ENCODE measurements around the gene TBK1.

DNA sequence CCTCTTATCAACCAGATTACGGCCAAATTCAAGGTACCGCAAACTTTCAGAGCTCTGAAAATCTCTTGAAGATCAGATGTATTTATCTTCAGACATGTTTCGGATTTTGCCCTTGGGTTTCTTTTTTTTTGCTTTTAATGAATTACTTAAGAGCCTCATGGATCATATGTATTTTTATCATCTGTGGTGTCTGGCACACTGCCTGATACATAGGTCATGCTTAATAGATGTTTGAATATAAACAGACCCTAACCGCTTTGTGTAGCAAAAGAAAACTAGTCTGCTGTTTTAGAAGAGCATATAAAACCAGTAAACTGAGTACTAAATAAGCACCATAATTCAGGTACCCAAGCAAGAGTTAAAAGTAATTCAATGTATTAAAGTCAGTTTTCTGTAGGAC is 20.1 kb upstream of the TBK1 start:
- TF ChIP-seq TAF1 (IDR thresholded peaks at IDR 0.05; ENCODE audit: borderline replicate concordance, insufficient read depth, low read length) (no peak), POLR2AphosphoS5 (IDR thresholded peaks at IDR 0.05; ENCODE audit: low read depth, low read length) (no peak)
- TF ChIP-seq, protein P1, sequence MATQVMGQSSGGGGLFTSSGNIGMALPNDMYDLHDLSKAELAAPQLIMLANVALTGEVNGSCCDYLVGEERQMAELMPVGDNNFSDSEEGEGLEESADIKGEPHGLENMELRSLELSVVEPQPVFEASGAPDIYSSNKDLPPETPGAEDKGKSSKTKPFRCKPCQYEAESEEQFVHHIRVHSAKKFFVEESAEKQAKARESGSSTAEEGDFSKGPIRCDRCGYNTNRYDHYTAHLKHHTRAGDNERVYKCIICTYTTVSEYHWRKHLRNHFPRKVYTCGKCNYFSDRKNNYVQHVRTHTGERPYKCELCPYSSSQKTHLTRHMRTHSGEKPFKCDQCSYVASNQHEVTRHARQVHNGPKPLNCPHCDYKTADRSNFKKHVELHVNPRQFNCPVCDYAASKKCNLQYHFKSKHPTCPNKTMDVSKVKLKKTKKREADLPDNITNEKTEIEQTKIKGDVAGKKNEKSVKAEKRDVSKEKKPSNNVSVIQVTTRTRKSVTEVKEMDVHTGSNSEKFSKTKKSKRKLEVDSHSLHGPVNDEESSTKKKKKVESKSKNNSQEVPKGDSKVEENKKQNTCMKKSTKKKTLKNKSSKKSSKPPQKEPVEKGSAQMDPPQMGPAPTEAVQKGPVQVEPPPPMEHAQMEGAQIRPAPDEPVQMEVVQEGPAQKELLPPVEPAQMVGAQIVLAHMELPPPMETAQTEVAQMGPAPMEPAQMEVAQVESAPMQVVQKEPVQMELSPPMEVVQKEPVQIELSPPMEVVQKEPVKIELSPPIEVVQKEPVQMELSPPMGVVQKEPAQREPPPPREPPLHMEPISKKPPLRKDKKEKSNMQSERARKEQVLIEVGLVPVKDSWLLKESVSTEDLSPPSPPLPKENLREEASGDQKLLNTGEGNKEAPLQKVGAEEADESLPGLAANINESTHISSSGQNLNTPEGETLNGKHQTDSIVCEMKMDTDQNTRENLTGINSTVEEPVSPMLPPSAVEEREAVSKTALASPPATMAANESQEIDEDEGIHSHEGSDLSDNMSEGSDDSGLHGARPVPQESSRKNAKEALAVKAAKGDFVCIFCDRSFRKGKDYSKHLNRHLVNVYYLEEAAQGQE (IDR thresholded peaks at IDR 0.05; ENCODE audit: insufficient read depth in 1 of 2, low read depth in 2 of 2, low read length in 2 of 2) = no peak
